Spinal cord (tissue), 10 donors: ENCODE data around the gene TAF1C. TPM values are rescaled to one million over a fixed set of nuclear protein-coding genes. Genes with fewer than 3 reads are reported as not detected.

Source experiments
- DNase-seq, 6 donors: peaks; one replicate each; pipeline versions ENCODE4 v3.0.0 to v3.0.0-alpha.2; 2013 to 2015; ENCODE audit warnings: low spot score in 6 of 6, low read depth in 4 of 6
- H3K27ac ChIP-seq: one replicate; pipeline ENCODE4 v1.5.1; 2013; ENCODE audit warnings: low read depth, low read length, control low read depth
- H3K27me3 ChIP-seq: one replicate; pipeline ENCODE4 v1.6.1; 2013; ENCODE audit warnings: low read length; ENCODE audit not compliant: control insufficient read depth, insufficient read depth
- H3K36me3 ChIP-seq: one replicate; pipeline ENCODE4 v1.6.1; 2013; ENCODE audit warnings: low read length; ENCODE audit not compliant: control insufficient read depth, insufficient read depth
- H3K4me1 ChIP-seq: one replicate; pipeline ENCODE4 v1.6.1; 2013; ENCODE audit warnings: low read length; ENCODE audit not compliant: control insufficient read depth, insufficient read depth
- H3K4me3 ChIP-seq: one replicate; pipeline ENCODE4 v1.5.1; 2013; ENCODE audit warnings: low read depth, low read length, control low read depth
- H3K9me3 ChIP-seq: one replicate; pipeline ENCODE4 v1.6.1; 2013; ENCODE audit warnings: low read length; ENCODE audit not compliant: control insufficient read depth, insufficient read depth
- WGBS: methylation state at CpG from one replicate; pipeline ENCODE4 v1.1.5; 2013; ENCODE audit warnings: missing lambda C conversion rate; ENCODE audit not compliant: insufficient coverage; 5-methylcytosine and 5-hydroxymethylcytosine counted together
- polyA plus RNA-seq, 2 donors: library from polyadenylated mRNA; unstranded; fragments of 120-200 nt; gene quantifications; one replicate each; pipeline ENCODE4 v1.2.1, GENCODE V29; 2013; ENCODE audit not compliant: insufficient read length in 2 of 2
- total RNA-seq, 2 donors: library from RNA; depleted of rRNA in 1 of 2; stranded (reverse); fragments of 120-200 nt in 1 of 2; fragments of >200 nt in 1 of 2; gene quantifications; one replicate each; pipeline versions ENCODE4 v1.2.3 to v1.2.4, GENCODE V29; 2013 to 2014
- donor health status: healthy.

TAF1C gene
- total and polyA plus RNA-seq, 4 donors: 14.9 to 64.9 (median 46.5) TPM

- Histone ChIP-seq H3K36me3 (no peaks in the 10 kb centered on the region), H3K27ac (no peak overlapping the region), H3K9me3 (no peaks in the 10 kb centered on the region), H3K4me3 (no peak overlapping the region), H3K4me1 (no peaks in the 10 kb centered on the region), H3K27me3 (no peaks in the 10 kb centered on the region)
- no peak for DNase-seq
- 82% methylated on average over 7 of the region's 13 CpGs for WGBS
These were observed 19.8 kb downstream of the TAF1C start for GRCh38 chr16:84166796-84167695.

DNA sequence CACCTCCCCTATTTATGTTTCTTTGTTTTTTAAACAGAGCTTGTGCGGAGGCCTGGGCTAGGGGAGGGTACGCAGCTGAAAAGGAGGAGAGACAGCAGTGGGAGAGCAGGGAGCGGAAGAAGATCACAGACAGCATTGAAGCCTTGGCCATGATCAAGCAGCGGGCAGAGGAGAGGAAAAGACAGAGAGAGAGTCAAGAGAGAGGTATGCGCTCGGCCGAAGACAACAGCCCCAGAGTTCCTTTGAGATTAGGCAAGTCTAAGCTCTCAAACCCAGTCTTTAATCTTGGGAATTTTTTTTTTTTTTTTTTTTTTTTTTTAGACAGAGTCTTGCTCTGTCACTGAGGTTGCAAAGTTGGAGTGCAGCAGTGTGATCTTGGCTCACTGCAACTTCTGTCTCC is 21.1 kb downstream of the TAF1C start:
- no peaks in the 10 kb centered on the region for H3K27me3 ChIP-seq
- H3K4me3 ChIP-seq: no peak overlapping the region
- 91% methylated on average over 7 of the region's 7 CpGs for WGBS
- H3K36me3 ChIP-seq: no peaks in the 10 kb centered on the region
- no peaks in the 10 kb centered on the region for H3K9me3 ChIP-seq
- H3K4me1 ChIP-seq: no peaks in the 10 kb centered on the region
- DNase-seq: no peak
- H3K27ac ChIP-seq: no peak overlapping the region

- H3K4me3 ChIP-seq: no peak overlapping the region
- no peak overlapping the region for H3K27ac ChIP-seq
- no peaks in the 10 kb centered on the region for H3K9me3 ChIP-seq
- no peak for DNase-seq
- H3K27me3 ChIP-seq: no peaks in the 10 kb centered on the region
- WGBS: 40% methylated on average over 1 of the region's 3 CpGs
- H3K36me3 ChIP-seq: no peaks in the 10 kb centered on the region
- H3K4me1 ChIP-seq: no peaks in the 10 kb centered on the region
These were observed 25.1 kb downstream of the TAF1C start for GRCh38 chr16:84161801-84162200.

DNA sequence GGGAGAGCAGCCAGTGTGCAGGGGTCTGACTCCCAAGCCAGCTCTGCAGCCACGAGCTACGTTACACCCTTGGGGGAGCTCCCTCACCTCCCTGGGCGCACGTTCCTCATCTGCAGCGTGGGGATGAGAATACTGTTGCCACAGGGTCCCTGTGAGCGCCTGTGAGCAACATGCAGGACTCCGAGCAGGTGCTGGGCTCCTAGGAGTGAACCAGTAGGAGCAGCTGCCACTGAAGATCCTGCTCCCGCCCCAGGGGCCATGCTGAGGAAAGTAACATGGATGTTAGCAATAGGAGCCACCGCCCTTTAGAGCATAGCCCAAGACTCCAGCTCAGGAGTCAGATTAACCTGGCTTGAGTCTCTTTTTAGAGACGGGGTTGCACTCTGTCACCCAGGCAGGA is 25.8 kb downstream of the TAF1C start:
- H3K27ac ChIP-seq: no peak overlapping the region
- WGBS: 85% methylated on average over 10 of the region's 10 CpGs
- no peaks in the 10 kb centered on the region for H3K27me3 ChIP-seq
- no peak overlapping the region for H3K4me3 ChIP-seq
- H3K9me3 ChIP-seq: no peaks in the 10 kb centered on the region
- H3K36me3 ChIP-seq: no peaks in the 10 kb centered on the region
- no peaks in the 10 kb centered on the region for H3K4me1 ChIP-seq
- no peak for DNase-seq

- Histone ChIP-seq H3K9me3 (no peaks in the 10 kb centered on the region), H3K27me3 (no peaks in the 10 kb centered on the region), H3K27ac (no peak overlapping the region), H3K36me3 (no peaks in the 10 kb centered on the region), H3K4me3 (no peak overlapping the region), H3K4me1 (no peaks in the 10 kb centered on the region)
- no CpG with 5 or more reads among the region's 1 CpG for WGBS
- no peak for DNase-seq
These were observed 27.1 kb downstream of the TAF1C start for GRCh38 chr16:84159800-84160199.

DNA sequence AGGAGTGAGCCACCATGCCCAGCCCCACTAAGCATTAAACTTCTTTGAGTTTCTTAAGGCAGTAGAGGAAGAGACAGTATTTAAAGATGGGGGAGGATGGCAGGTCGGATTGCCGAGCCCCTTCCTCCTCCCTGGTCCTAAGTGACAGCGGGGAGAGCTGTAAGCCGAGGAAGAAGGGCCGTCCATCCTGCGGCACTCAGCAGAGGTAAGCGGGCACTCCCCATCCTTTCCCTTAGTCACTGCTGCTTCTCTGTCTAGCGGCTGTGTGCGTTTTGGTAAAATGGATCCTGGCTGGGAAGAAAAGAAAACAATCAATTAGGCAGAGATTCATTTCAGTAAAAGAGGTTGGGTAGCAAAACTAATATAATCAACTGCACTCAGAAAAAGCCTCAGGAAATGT is 27.9 kb downstream of the TAF1C start:
- WGBS: 33% methylated on average over 2 of the region's 9 CpGs
- H3K27ac ChIP-seq: no peak overlapping the region
- H3K4me3 ChIP-seq: no peak overlapping the region
- no peaks in the 10 kb centered on the region for H3K36me3 ChIP-seq
- H3K9me3 ChIP-seq: no peaks in the 10 kb centered on the region
- no peaks in the 10 kb centered on the region for H3K27me3 ChIP-seq
- no peak for DNase-seq
- no peaks in the 10 kb centered on the region for H3K4me1 ChIP-seq

GRCh38 chr16:84156342-84156784 is 30.5 kb downstream of the TAF1C start:
- DNase-seq: no peak
- no peaks in the 10 kb centered on the region for H3K9me3 ChIP-seq
- H3K36me3 ChIP-seq: no peaks in the 10 kb centered on the region
- H3K4me1 ChIP-seq: no peaks in the 10 kb centered on the region
- WGBS: 90% methylated on average over 2 of the region's 5 CpGs
- H3K27ac ChIP-seq: no peak overlapping the region
- no peaks in the 10 kb centered on the region for H3K27me3 ChIP-seq
- no peak overlapping the region for H3K4me3 ChIP-seq

DNA sequence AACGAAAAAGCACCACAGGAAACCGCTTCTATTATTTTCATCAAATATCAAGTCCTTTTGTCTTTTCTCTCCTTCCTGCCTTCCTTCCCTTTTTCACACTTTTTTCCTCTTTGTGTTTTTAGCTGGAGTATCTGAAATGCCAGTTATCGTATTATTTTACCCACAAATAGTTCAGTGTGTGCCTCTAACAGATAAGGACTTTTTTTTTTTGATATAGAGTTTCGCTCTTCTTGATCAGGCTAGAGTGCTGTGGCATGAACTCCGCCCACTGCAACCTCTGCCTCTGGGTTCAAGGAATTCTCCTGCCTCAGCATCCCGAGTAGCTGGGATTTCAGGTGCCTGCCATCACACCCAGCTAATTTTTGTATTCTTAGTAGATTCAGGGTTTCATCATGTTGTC is 31.1 kb downstream of the TAF1C start:
- H3K4me1 ChIP-seq: no peaks in the 10 kb centered on the region
- no peak for DNase-seq
- no peak overlapping the region for H3K4me3 ChIP-seq
- no peak overlapping the region for H3K27ac ChIP-seq
- WGBS: no CpG with 5 or more reads among the region's 6 CpGs
- H3K9me3 ChIP-seq: no peaks in the 10 kb centered on the region
- H3K27me3 ChIP-seq: no peaks in the 10 kb centered on the region
- H3K36me3 ChIP-seq: no peaks in the 10 kb centered on the region

DNA sequence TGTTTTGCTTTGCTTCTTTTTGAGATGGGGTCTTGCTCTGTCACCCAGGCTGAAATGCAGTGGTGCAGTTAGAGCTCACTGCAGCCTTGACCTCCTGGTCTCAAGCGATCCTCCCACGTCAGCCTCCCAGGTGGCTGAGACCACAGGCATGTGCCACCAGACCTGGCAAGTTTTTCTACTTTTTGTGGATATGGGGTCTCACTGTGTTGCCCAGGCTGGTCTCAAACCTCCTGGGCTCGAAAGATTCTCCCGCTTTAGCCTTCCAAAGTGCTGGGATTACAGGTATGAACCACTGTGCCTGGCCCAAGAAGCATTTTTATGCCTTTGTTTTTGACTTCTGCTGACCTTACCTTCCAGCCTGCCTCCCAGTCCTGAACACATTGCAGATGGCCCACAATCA is 31.6 kb downstream of the TAF1C start:
- DNase-seq: no peak
- 95% methylated on average over 4 of the region's 4 CpGs for WGBS
- H3K27ac ChIP-seq: no peak overlapping the region
- no peaks in the 10 kb centered on the region for H3K4me1 ChIP-seq
- no peak overlapping the region for H3K4me3 ChIP-seq
- no peaks in the 10 kb centered on the region for H3K9me3 ChIP-seq
- H3K27me3 ChIP-seq: no peaks in the 10 kb centered on the region
- no peaks in the 10 kb centered on the region for H3K36me3 ChIP-seq

DNA sequence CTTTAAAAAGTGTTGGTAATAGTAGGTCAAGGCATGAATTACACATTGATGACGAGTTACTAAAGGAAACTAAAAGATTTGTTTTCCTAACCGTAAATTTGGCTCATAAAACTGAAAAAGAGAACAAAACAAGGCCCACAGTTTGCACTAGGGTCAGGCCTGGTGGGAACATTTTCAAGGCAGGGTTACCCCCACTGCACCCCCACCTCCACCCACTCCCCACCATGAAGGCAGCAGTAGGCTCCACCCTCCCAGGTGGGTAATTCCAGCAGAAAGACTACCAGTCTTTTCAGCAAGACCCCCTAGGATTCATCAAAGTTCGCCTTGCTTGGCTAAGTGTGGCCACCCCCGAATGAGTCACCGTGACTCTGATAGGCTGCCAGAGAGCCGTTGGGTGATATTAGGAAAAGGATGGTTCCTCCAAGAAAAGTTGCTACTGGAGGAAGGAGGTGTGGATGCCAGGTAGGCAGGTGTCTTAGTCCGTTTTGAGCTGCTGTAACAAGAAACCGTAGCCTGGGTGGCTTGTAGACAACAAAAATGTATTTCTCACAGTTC is 33.1 kb downstream of the TAF1C start:
- DNase-seq: no peak
- Histone ChIP-seq H3K27ac (no peak overlapping the region), H3K27me3 (no peaks in the 10 kb centered on the region), H3K4me3 (no peak overlapping the region), H3K36me3 (no peaks in the 10 kb centered on the region), H3K9me3 (no peaks in the 10 kb centered on the region), H3K4me1 (no peaks in the 10 kb centered on the region)
- WGBS: 63% methylated on average over 7 of the region's 8 CpGs
